ENCODE measurements around the gene GRXCR2. TPM values are rescaled to one million over a fixed set of nuclear protein-coding genes. Genes with fewer than 3 reads are reported as not detected.

The GRXCR2 gene
- polyA plus RNA-seq, 1 donor (not counting 4 experiments of a cell fraction or from before 2014, with no cell fraction given) = 0.03 TPM

DNA sequence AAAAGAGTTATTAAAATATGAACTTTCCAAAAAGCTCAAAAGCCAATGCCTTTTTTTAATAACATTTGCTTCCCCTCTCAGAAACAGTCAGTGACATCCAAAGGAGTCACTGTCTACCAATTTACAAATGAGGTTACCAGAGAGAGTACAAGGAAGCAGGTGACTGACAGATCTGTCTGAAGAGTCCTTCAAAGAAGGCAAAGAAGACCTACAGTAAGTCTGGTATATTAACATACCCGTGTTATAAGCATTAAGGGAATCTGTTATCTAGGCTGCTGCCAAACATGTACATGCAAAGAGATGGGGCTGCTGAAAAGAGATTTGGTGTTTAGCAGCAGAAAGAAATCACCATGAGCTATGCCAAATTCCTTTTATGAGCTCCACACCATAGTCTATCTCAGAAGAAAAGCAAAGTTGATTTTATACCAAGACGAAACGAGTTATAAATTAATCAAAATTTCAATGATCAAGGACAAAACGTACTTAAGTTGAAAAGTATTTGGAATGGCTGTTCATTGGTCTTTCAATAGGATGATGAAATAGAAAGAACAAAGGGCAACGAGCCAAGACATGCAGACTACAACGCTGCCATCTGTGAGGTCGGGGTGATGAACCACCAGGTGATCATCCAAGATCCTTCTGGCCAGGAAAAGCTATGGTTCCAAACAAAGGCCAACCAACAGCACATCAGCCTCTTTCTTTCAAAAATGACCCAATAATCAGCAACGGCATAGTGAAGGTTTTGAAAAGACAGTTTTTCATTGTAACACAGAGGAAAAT is 45.7 kb downstream of the GRXCR2 start:
- Histone ChIP-seq H2AFZ (ENCODE audit: control insufficient read depth, low read length) (no peak overlapping the region), H3K27me3 (ENCODE audit: control insufficient read depth, extremely low read depth, insufficient read depth, low read length) (no peaks in the 10 kb centered on the region), H3K4me2 (ENCODE audit: control insufficient read depth, extremely low read depth, insufficient read depth, low read depth, low read length) (no peak overlapping the region), H4K20me1 (ENCODE audit: control insufficient read depth, extremely low read depth, insufficient read depth, low read length) (no peaks in the 10 kb centered on the region), H3K36me3 (ENCODE audit: control insufficient read depth in 2 of 2, extremely low read depth in 1 of 2, insufficient read depth in 2 of 2, low read length in 2 of 2) (no peaks in the 10 kb centered on the region), H3K9me1 (ENCODE audit: control insufficient read depth, extremely low read depth, insufficient read depth, low read length) (no peaks in the 10 kb centered on the region), H3K27ac (ENCODE audit: control insufficient read depth, insufficient read depth, low read length) (no peak overlapping the region), H3K4me1 (ENCODE audit: control insufficient read depth, extremely low read depth, insufficient read depth, low read length) (peaks cover 9% of the 10 kb centered on the region), H3K9ac (ENCODE audit: control insufficient read depth, extremely low read depth, insufficient read depth, low read length) (no peak overlapping the region), H3K9me3 (ENCODE audit: control insufficient read depth, low read depth, low read length) (no peaks in the 10 kb centered on the region), H3K4me3 (ENCODE audit: control insufficient read depth in 2 of 3, extremely low read depth in 1 of 3, insufficient read depth in 2 of 3, low read depth in 1 of 3, low read length in 3 of 3) (no peak overlapping the region), H3K79me2 (ENCODE audit: control insufficient read depth, insufficient read depth, low read length) (no peaks in the 10 kb centered on the region)
- FAIRE-seq (peak; percentile 71), DNase-seq (ENCODE audit: low read depth, low spot score) (no peak)
- no peak for TF ChIP-seq EZH2 (IDR thresholded peaks at IDR 0.05; ENCODE audit: low read length)
- TF ChIP-seq, protein P1, sequence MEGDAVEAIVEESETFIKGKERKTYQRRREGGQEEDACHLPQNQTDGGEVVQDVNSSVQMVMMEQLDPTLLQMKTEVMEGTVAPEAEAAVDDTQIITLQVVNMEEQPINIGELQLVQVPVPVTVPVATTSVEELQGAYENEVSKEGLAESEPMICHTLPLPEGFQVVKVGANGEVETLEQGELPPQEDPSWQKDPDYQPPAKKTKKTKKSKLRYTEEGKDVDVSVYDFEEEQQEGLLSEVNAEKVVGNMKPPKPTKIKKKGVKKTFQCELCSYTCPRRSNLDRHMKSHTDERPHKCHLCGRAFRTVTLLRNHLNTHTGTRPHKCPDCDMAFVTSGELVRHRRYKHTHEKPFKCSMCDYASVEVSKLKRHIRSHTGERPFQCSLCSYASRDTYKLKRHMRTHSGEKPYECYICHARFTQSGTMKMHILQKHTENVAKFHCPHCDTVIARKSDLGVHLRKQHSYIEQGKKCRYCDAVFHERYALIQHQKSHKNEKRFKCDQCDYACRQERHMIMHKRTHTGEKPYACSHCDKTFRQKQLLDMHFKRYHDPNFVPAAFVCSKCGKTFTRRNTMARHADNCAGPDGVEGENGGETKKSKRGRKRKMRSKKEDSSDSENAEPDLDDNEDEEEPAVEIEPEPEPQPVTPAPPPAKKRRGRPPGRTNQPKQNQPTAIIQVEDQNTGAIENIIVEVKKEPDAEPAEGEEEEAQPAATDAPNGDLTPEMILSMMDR (optimal IDR thresholded peaks at IDR 0.05 in 1 of 3, IDR thresholded peaks at IDR 0.05 in 1 of 3, conservative IDR thresholded peaks at IDR 0.05 in 1 of 3; ENCODE audit: extremely low read depth in 1 of 3, insufficient read depth in 2 of 3, low read length in 3 of 3) = no peak
- dilution Hi-C loops (cut with MboI; ENCODE audit: extremely low pct_ligation_motif_present, low sequenced_read_pairs) = no loop called here

DNA sequence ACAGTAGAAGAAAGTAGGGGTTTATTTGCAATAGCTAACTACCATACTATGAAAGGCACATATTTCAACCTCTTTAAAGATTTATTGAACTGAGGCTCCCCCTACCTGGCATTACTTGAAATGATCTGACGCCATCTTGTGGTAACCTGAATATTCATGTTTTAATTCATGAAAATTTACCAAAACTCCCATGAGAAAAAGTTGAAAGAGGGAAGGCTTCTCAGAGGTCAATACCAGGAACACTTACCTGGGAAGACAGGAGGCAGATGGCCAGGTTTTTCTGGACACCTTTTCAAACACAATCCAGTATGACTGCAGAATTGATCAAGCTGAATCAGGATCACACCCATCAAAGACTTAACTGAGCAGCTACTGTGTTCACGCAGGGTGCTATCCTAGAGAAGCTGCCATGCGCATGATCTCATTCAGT is 47.0 kb downstream of the GRXCR2 start:
- FAIRE-seq (peak; percentile 13), DNase-seq (ENCODE audit: low read depth, low spot score) (no peak)
- Histone ChIP-seq H3K9me1 (ENCODE audit: control insufficient read depth, extremely low read depth, insufficient read depth, low read length) (no peaks in the 10 kb centered on the region), H3K9me3 (ENCODE audit: control insufficient read depth, low read depth, low read length) (no peaks in the 10 kb centered on the region), H3K36me3 (ENCODE audit: control insufficient read depth in 2 of 2, extremely low read depth in 1 of 2, insufficient read depth in 2 of 2, low read length in 2 of 2) (no peaks in the 10 kb centered on the region), H4K20me1 (ENCODE audit: control insufficient read depth, extremely low read depth, insufficient read depth, low read length) (no peaks in the 10 kb centered on the region), H2AFZ (ENCODE audit: control insufficient read depth, low read length) (no peak overlapping the region), H3K4me3 (ENCODE audit: control insufficient read depth in 2 of 3, extremely low read depth in 1 of 3, insufficient read depth in 2 of 3, low read depth in 1 of 3, low read length in 3 of 3) (no peak overlapping the region), H3K79me2 (ENCODE audit: control insufficient read depth, insufficient read depth, low read length) (no peaks in the 10 kb centered on the region), H3K9ac (ENCODE audit: control insufficient read depth, extremely low read depth, insufficient read depth, low read length) (no peak overlapping the region), H3K4me1 (ENCODE audit: control insufficient read depth, extremely low read depth, insufficient read depth, low read length) (peaks cover 9% of the 10 kb centered on the region), H3K27ac (ENCODE audit: control insufficient read depth, insufficient read depth, low read length) (no peak overlapping the region), H3K4me2 (ENCODE audit: control insufficient read depth, extremely low read depth, insufficient read depth, low read depth, low read length) (no peak overlapping the region), H3K27me3 (ENCODE audit: control insufficient read depth, extremely low read depth, insufficient read depth, low read length) (no peaks in the 10 kb centered on the region)
- TF ChIP-seq EZH2 (IDR thresholded peaks at IDR 0.05; ENCODE audit: low read length) = no peak
- TF ChIP-seq, protein P1 (optimal IDR thresholded peaks at IDR 0.05 in 1 of 3, IDR thresholded peaks at IDR 0.05 in 1 of 3, conservative IDR thresholded peaks at IDR 0.05 in 1 of 3; ENCODE audit: extremely low read depth in 1 of 3, insufficient read depth in 2 of 3, low read length in 3 of 3) = peak in 2 of 3 experiments; percentile 53 to 68
- dilution Hi-C loops (cut with MboI; ENCODE audit: extremely low pct_ligation_motif_present, low sequenced_read_pairs) = no loop called here
